Omental fat pad (tissue), 4 donors: ENCODE data around the gene MIDN. TPM values are rescaled to one million over a fixed set of nuclear protein-coding genes. Genes with fewer than 3 reads are reported as not detected.
A peak's percentile ranks its signal among the peaks of the same experiment; 100 is the strongest.

Source experiments
- ATAC-seq: fragments of 150-250 bp; one replicate; pipeline ENCODE4 v1.9.1; 2016; ENCODE audit warnings: mild to moderate bottlenecking, moderate library complexity; ENCODE audit not compliant: low FRiP score
- DNase-seq: peaks from one replicate; pipeline ENCODE4 v3.0.0-alpha.2; 2019; ENCODE audit warnings: low spot score
- CTCF ChIP-seq, 3 donors: fragments of 450-650 bp; IDR thresholded peaks; one replicate each; pipeline ENCODE4 v1.5.1; 2016 to 2017; ENCODE audit warnings: antibody characterized with exemption in 3 of 3, mild to moderate bottlenecking in 3 of 3, moderate library complexity in 2 of 3
- total RNA-seq, 4 donors: library from RNA; depleted of rRNA; stranded (reverse); fragments of >200 nt; gene quantifications; one replicate each; pipeline ENCODE4 v1.1.0, GENCODE V29; 2016

Gene MIDN
- total RNA-seq, 4 donors from 2014 or later: 24.5 to 68.6 (median 44.1) TPM

- no peak for TF ChIP-seq CTCF (IDR thresholded peaks at IDR 0.05)
- ATAC-seq (no peak), DNase-seq (no peak)
Observed at GRCh38 chr19:1217366-1217765, 31.0 kb upstream of the MIDN start.

DNA sequence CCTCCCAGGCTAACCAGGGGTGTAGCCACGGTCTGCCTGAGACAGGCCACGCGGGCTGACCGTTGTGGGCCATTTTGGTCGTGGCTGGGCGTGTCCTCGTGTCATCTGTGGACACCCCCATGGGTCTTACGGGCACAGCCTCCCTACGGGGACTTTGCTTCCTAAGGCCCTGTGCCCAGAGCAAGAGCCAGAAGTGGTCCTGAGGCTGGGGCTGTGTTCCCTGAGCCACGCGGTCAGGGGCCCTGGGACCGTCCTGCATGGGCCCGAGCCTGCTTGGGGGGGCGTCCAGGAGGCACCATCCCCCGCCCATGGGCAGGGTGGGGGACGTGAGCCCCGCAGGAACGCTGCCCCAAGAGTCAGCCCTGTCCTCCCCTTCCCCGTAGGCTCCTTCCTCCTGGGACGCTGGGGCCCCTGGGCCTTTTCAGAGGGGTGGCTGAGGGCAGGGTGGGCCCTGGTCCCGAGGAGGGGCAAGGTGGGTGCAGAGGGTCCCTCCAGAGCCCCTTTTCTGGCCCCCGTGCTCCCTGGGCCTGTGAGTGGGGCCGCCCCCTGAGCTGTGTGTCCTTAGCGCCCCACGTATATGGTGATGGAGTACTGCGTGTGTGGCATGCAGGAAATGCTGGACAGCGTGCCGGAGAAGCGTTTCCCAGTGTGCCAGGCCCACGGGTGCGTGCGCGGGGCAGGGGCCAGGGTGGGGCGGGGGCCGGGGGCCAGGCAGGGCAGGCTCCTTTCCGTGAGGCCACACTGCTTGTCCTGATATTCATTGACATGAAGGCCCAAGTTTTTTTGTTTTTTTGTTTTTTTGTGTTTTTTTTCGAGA, 29.4 kb upstream of the MIDN start:
- no peak for TF ChIP-seq CTCF (IDR thresholded peaks at IDR 0.05)
- DNase-seq: no peak
- ATAC-seq: no peak

- ATAC-seq: no peak
- no peak for DNase-seq
- TF ChIP-seq CTCF (IDR thresholded peaks at IDR 0.05): no peak
Observed at GRCh38 chr19:1219786-1220476, 28.5 kb upstream of the MIDN start.

DNA sequence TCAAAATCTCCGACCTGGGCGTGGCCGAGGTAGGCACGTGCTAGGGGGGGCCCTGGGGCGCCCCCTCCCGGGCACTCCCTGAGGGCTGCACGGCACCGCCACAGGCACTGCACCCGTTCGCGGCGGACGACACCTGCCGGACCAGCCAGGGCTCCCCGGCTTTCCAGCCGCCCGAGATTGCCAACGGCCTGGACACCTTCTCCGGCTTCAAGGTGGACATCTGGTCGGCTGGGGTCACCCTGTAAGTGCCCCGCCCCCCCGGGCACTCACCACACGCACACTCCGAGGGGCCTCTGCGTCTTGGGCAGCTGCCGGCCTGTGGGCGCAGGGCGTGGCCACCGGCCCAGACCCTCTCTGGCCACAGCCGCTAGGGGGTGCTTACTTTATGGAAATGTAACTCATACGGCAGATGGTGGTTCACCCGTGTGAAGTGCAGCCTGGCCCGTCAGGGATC, 27.9 kb upstream of the MIDN start:
- TF ChIP-seq CTCF (IDR thresholded peaks at IDR 0.05): no peak

GRCh38 chr19:1220976-1221903, 27.1 kb upstream of the MIDN start:
- DNase-seq (no peak), ATAC-seq (peak; percentile 14)
- peak in 1 of 3 donors; percentile 52 for TF ChIP-seq CTCF (IDR thresholded peaks at IDR 0.05)

More for the DNA sequence above, 27.9 kb upstream of the MIDN start:
- no peak for DNase-seq
- no peak for ATAC-seq

DNA sequence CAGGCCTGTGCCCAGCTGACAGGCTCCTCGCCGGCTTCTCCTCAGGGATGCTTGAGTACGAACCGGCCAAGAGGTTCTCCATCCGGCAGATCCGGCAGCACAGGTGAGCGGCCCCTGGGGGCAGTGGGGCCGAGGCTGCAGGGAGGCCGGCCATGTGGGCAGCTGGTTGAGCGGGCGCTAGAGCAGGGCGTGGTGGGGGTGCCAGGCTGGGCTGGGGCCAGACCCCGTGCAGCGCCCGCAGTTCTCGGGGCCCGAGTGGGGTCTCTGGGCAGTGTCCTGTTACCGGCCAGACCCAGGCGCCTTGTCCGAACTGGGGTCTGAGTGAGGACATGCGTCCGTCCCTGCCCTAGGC, 26.5 kb upstream of the MIDN start:
- TF ChIP-seq CTCF (IDR thresholded peaks at IDR 0.05): no peak
- ATAC-seq: no peak
- DNase-seq: no peak
